Kidney (tissue), 14 donors: ENCODE data around the gene RASGRF1. TPM values are rescaled to one million over a fixed set of nuclear protein-coding genes. Genes with fewer than 3 reads are reported as not detected.

ENCODE experiments used
- DNase-seq, 5 donors: peaks; one replicate each; pipeline ENCODE4 v3.0.0-alpha.2; 2013 to 2020
- FAIRE-seq: peaks from 2 replicates; lab custom pipeline; 2012; peaks lifted over from hg19 to GRCh38; lab: Jason Lieb, UNC
- H3K27ac ChIP-seq, 2 donors: one replicate each; pipeline ENCODE4 v1.7.0; 2013; ENCODE audit warnings: low read depth in 2 of 2, low read length in 2 of 2, inconsistent platforms in 1 of 2
- H3K27me3 ChIP-seq: one replicate; pipeline ENCODE4 v1.7.1; 2013; ENCODE audit warnings: low read length, inconsistent platforms; ENCODE audit not compliant: control insufficient read depth, insufficient read depth
- H3K36me3 ChIP-seq, 3 donors: one replicate each; pipeline versions ENCODE4 v1.7.0 to v1.7.1; 2013; ENCODE audit warnings: low read length in 3 of 3, control low read depth in 1 of 3, inconsistent platforms in 1 of 3; ENCODE audit not compliant: insufficient read depth in 3 of 3, control insufficient read depth in 2 of 3
- H3K4me1 ChIP-seq, 3 donors: one replicate each; pipeline versions ENCODE4 v1.7.0 to v1.7.1; 2013; ENCODE audit warnings: low read length in 3 of 3, inconsistent platforms in 1 of 3, low read depth in 1 of 3; ENCODE audit not compliant: control insufficient read depth in 2 of 3, insufficient read depth in 2 of 3
- H3K4me3 ChIP-seq, 3 donors: one replicate each; pipeline versions ENCODE4 v1.7.0 to v1.8.1; 2013; ENCODE audit warnings: low read length in 3 of 3, control low read depth in 1 of 3, inconsistent platforms in 1 of 3
- H3K9ac ChIP-seq, 3 donors: one replicate each; pipeline versions ENCODE4 v1.7.0 to v1.7.1; 2013; ENCODE audit warnings: low read length in 3 of 3, control low read depth in 1 of 3, inconsistent platforms in 1 of 3
- H3K9me3 ChIP-seq, 3 donors: one replicate each; pipeline versions ENCODE4 v1.7.0 to v1.7.1; 2013; ENCODE audit warnings: low read length in 3 of 3, control low read depth in 1 of 3, inconsistent platforms in 1 of 3; ENCODE audit not compliant: control insufficient read depth in 2 of 3, insufficient read depth in 1 of 3
- intact Hi-C: fragments of 100-400 bp; cut with DNase I; formaldehyde crosslinking; loops from one replicate; pipeline ENCODE4 v1.11.1; 2022
- polyA plus RNA-seq: library from polyadenylated mRNA; stranded (reverse); fragments of 350-450 nt; fragmentation: Illumina TruSeq; extraction: RNeasy Lipid Tissue Mini Kit (QIAGEN cat#74804); gene quantifications from one replicate; pipeline ENCODE4 v1.2.3, GENCODE V29; 2014; ENCODE audit warnings: low read depth, low replicate concordance; ENCODE audit not compliant: insufficient read depth
- total RNA-seq: library from RNA; stranded (reverse); fragmentation: NEBNext Ultra II Directional; extraction: Animal tissue kit (Norgen Biotek cat#: 25700); gene quantifications from one replicate; pipeline ENCODE4 v1.2.1, GENCODE V29; 2021
- TF ChIP-seq, protein P1 (sequence below): IDR thresholded peaks from 3 replicates; pipeline ENCODE4 v1.5.1; 2012; ENCODE audit warnings: mild to moderate bottlenecking, moderate library complexity, borderline replicate concordance; ENCODE audit not compliant: insufficient read depth; ENCODE audit errors: extremely low read depth
- donor health status: control.
- donor health status: control.
- donor health status: control.
- donor health status: control.
- donor health status: control.
- donor health status: DM: yes; HTN: yes; CAD: no.
- donor health status: Normal renal cell carcinoma (clear cell type).

RASGRF1 gene
- total and polyA plus RNA-seq, 2 donors from 2014 or later: 0.98 to 4.2 TPM

GRCh38 chr15:79058260-79058850 lies 32.2 kb downstream of the RASGRF1 start:
- no peak for FAIRE-seq

DNA sequence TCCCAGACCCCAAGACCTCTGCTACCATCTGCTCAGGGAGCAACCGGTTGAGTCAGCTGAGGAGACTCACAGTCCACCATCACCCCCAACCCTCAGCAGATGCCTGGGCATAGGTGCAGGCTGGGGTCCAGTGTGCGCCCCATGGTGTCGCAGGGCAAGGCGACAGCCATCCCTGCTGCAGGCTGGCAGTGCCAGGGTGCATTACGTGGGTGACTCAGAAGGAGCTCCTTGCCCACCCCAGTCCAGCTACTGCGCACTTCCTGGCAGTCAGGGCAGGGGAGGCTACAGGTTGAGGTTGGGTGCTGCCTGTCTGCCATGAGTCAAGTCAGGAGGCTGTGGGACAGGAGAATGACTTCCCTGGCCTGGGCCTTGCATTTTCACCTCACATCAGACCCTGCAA lies 33.5 kb downstream of the RASGRF1 start:
- no peaks in the 10 kb centered on the region for H3K4me1 ChIP-seq
- H3K27ac ChIP-seq: no peak overlapping the region
- DNase-seq (no peak), FAIRE-seq (no peak)
- H3K27me3 ChIP-seq: no peaks in the 10 kb centered on the region
- no peaks in the 10 kb centered on the region for H3K36me3 ChIP-seq
- no peak overlapping the region for H3K9ac ChIP-seq
- H3K4me3 ChIP-seq: no peak overlapping the region
- H3K9me3 ChIP-seq: no peaks in the 10 kb centered on the region
- TF ChIP-seq, protein P1, sequence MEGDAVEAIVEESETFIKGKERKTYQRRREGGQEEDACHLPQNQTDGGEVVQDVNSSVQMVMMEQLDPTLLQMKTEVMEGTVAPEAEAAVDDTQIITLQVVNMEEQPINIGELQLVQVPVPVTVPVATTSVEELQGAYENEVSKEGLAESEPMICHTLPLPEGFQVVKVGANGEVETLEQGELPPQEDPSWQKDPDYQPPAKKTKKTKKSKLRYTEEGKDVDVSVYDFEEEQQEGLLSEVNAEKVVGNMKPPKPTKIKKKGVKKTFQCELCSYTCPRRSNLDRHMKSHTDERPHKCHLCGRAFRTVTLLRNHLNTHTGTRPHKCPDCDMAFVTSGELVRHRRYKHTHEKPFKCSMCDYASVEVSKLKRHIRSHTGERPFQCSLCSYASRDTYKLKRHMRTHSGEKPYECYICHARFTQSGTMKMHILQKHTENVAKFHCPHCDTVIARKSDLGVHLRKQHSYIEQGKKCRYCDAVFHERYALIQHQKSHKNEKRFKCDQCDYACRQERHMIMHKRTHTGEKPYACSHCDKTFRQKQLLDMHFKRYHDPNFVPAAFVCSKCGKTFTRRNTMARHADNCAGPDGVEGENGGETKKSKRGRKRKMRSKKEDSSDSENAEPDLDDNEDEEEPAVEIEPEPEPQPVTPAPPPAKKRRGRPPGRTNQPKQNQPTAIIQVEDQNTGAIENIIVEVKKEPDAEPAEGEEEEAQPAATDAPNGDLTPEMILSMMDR: no peak
- intact Hi-C loops: no loop called here

More at GRCh38 chr15:79058260-79058850, 32.2 kb downstream of the RASGRF1 start:
- intact Hi-C loops: no loop called here
- Histone ChIP-seq H3K36me3 (no peaks in the 10 kb centered on the region), H3K4me1 (no peaks in the 10 kb centered on the region), H3K9me3 (no peaks in the 10 kb centered on the region), H3K27me3 (no peaks in the 10 kb centered on the region), H3K4me3 (no peak overlapping the region), H3K27ac (no peak overlapping the region), H3K9ac (no peak overlapping the region)
- DNase-seq: no peak
- TF ChIP-seq, protein P1: no peak

GRCh38 chr15:79054350-79054749 lies 36.2 kb downstream of the RASGRF1 start:
- intact Hi-C loops: no loop called here
- no peak for FAIRE-seq

More at GRCh38 chr15:79054350-79054749, 36.2 kb downstream of the RASGRF1 start:
- no peak overlapping the region for H3K4me3 ChIP-seq
- no peaks in the 10 kb centered on the region for H3K27me3 ChIP-seq
- H3K9ac ChIP-seq: no peak overlapping the region
- no peaks in the 10 kb centered on the region for H3K4me1 ChIP-seq
- no peaks in the 10 kb centered on the region for H3K36me3 ChIP-seq
- H3K9me3 ChIP-seq: no peaks in the 10 kb centered on the region
- H3K27ac ChIP-seq: no peak overlapping the region
- TF ChIP-seq, protein P1: no peak
- DNase-seq: no peak
